ENCODE data around the gene MAP7.

MAP7 gene

GRCh38 chr6:136528477-136528876 is 21.7 kb downstream of the MAP7 start:
- no peak for DNase-seq

- peak; percentile 12 for DNase-seq
Observed at GRCh38 chr6:136527831-136528230, 22.4 kb downstream of the MAP7 start.

- DNase-seq: no peak
Observed at GRCh38 chr6:136526937-136527336, 23.3 kb downstream of the MAP7 start.

- peak; percentile 61 for DNase-seq
Observed at GRCh38 chr6:136526196-136526930, 23.9 kb downstream of the MAP7 start.

- DNase-seq: peak; percentile 57
Observed at GRCh38 chr6:136525586-136526195, 24.5 kb downstream of the MAP7 start.

- DNase-seq: no peak
Observed at GRCh38 chr6:136524936-136525413, 25.2 kb downstream of the MAP7 start.

GRCh38 chr6:136524339-136524935 is 25.8 kb downstream of the MAP7 start:
- DNase-seq: no peak

- DNase-seq: no peak
Observed at GRCh38 chr6:136523196-136523595, 27.0 kb downstream of the MAP7 start.

GRCh38 chr6:136522636-136523035 is 27.6 kb downstream of the MAP7 start:
- no peak for DNase-seq

- DNase-seq: no peak
Observed at GRCh38 chr6:136521911-136522310, 28.3 kb downstream of the MAP7 start.

- DNase-seq: no peak
Observed at GRCh38 chr6:136521427-136521826, 28.8 kb downstream of the MAP7 start.

- DNase-seq: no peak
Observed at GRCh38 chr6:136520517-136520916, 29.7 kb downstream of the MAP7 start.

- no peak for DNase-seq
Observed at GRCh38 chr6:136517582-136517981, 32.6 kb downstream of the MAP7 start.

- no peak for DNase-seq
Observed at GRCh38 chr6:136517002-136517401, 33.2 kb downstream of the MAP7 start.

- no peak for DNase-seq
Observed at GRCh38 chr6:136514591-136514990, 35.6 kb downstream of the MAP7 start.

GRCh38 chr6:136511926-136512325 is 38.3 kb downstream of the MAP7 start:
- no peak for DNase-seq

GRCh38 chr6:136511397-136511796 is 38.8 kb downstream of the MAP7 start:
- no peak for DNase-seq

GRCh38 chr6:136510782-136511181 is 39.4 kb downstream of the MAP7 start:
- no peak for DNase-seq

- no peak for DNase-seq
Observed at GRCh38 chr6:136510299-136510698, 39.9 kb downstream of the MAP7 start.

- no peak for DNase-seq
Observed at GRCh38 chr6:136508725-136509392, 41.4 kb downstream of the MAP7 start.

- DNase-seq: no peak
Observed at GRCh38 chr6:136506124-136506799, 44.0 kb downstream of the MAP7 start.

- DNase-seq: no peak
Observed at GRCh38 chr6:136503303-136504029, 46.8 kb downstream of the MAP7 start.

Data from fibroblast of upper back skin (primary cell).